Ishikawa (cell line): Measurements from ENCODE around the gene CT45A3.
A peak's percentile ranks its signal among the peaks of the same experiment; 100 is the strongest.

Experiments
- CEBPB ChIP-seq: IDR thresholded peaks from 2 replicates; pipeline ENCODE4 v1.6.1; 2012
- CREB1 ChIP-seq: IDR thresholded peaks from 2 replicates; pipeline ENCODE4 v1.6.1; 2012; ENCODE audit warnings: low read depth
- EP300 ChIP-seq: IDR thresholded peaks from 2 replicates; pipeline ENCODE4 v1.6.1; 2012; ENCODE audit warnings: borderline replicate concordance
- FOXM1 ChIP-seq: IDR thresholded peaks from 2 replicates; pipeline ENCODE4 v1.6.1; 2012; ENCODE audit warnings: low read depth, borderline replicate concordance
- NFIC ChIP-seq: IDR thresholded peaks from 2 replicates; pipeline ENCODE4 v1.6.1; 2012
- RAD21 ChIP-seq: IDR thresholded peaks from 2 replicates; pipeline ENCODE4 v1.6.1; 2012; ENCODE audit warnings: low read depth
- REST ChIP-seq: IDR thresholded peaks from 2 replicates; pipeline ENCODE4 v1.6.1; 2012; ENCODE audit warnings: low read depth, mild to moderate bottlenecking
- TAF1 ChIP-seq: IDR thresholded peaks from 2 replicates; pipeline ENCODE4 v1.6.1; 2012; ENCODE audit warnings: low read depth, mild to moderate bottlenecking
- TCF12 ChIP-seq: IDR thresholded peaks from 2 replicates; pipeline ENCODE4 v1.6.1; 2012; ENCODE audit warnings: low read depth
- TEAD4 ChIP-seq: IDR thresholded peaks from 2 replicates; pipeline ENCODE4 v1.6.1; 2012
- YY1 ChIP-seq: IDR thresholded peaks from 2 replicates; pipeline ENCODE4 v1.6.1; 2012; ENCODE audit warnings: low read depth
- ZBTB7A ChIP-seq: IDR thresholded peaks from 2 replicates; pipeline ENCODE4 v1.6.1; 2012; ENCODE audit warnings: low read depth
- TF ChIP-seq, protein P1 (sequence below): IDR thresholded peaks from 2 replicates; pipeline ENCODE4 v1.6.1; 2012

GRCh38 chrX:135737366-135738071, 30.5 kb downstream of the CT45A3 start:
- TF ChIP-seq EP300 (no peak), CREB1 (no peak), RAD21 (0 out of 2 replicates have a peak, but pooled peaks have one; percentile 6), TEAD4 (no peak), NFIC (no peak), TAF1 (no peak), YY1 (no peak), REST (no peak), FOXM1 (no peak), ZBTB7A (no peak), TCF12 (no peak), CEBPB (no peak)
- TF ChIP-seq, protein P1, sequence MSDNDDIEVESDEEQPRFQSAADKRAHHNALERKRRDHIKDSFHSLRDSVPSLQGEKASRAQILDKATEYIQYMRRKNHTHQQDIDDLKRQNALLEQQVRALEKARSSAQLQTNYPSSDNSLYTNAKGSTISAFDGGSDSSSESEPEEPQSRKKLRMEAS: no peak
